WI38 (cell line): Measurements from ENCODE around the gene PFKM.
"Not testable (repeated sequence)": the region's sequence is repeated elsewhere in the genome, so short reads cannot be mapped to it uniquely, and the experiment has no call there.

ENCODE experiments used
- H3K4me3 ChIP-seq: 2 replicates; pipeline ENCODE4 v1.5.1; 2011; ENCODE audit warnings: low read depth, mild to moderate bottlenecking, control low read depth, low read length
- CTCF ChIP-seq: IDR thresholded peaks from 2 replicates; pipeline ENCODE4 v1.5.1; 2012; ENCODE audit warnings: low read depth, mild to moderate bottlenecking, control low read depth, low read length

Gene PFKM

GRCh38 chr12:48123169-48123568 lies 4.0 kb downstream of the PFKM start:
- no peak for TF ChIP-seq CTCF
- no peak overlapping the region for H3K4me3 ChIP-seq

GRCh38 chr12:48125542-48125941 lies 6.4 kb downstream of the PFKM start:
- not testable (repeated sequence) for H3K4me3 ChIP-seq

- H3K4me3 ChIP-seq = no peak overlapping the region
- no peak for TF ChIP-seq CTCF
Measured at GRCh38 chr12:48125985-48126384, 6.8 kb downstream of the PFKM start.

GRCh38 chr12:48126953-48127630 lies 7.9 kb downstream of the PFKM start:
- no peak overlapping the region for H3K4me3 ChIP-seq
- TF ChIP-seq CTCF = no peak

- no peak overlapping the region for H3K4me3 ChIP-seq
- TF ChIP-seq CTCF = no peak
Measured at GRCh38 chr12:48128800-48129199, 9.6 kb downstream of the PFKM start.

- H3K4me3 ChIP-seq = no peak overlapping the region
- TF ChIP-seq CTCF = no peak
Measured at GRCh38 chr12:48129376-48129775, 10.2 kb downstream of the PFKM start.

GRCh38 chr12:48131517-48131916 lies 12.4 kb downstream of the PFKM start:
- no peak for TF ChIP-seq CTCF

GRCh38 chr12:48132826-48133225 lies 13.7 kb downstream of the PFKM start:
- no peak overlapping the region for H3K4me3 ChIP-seq
- no peak for TF ChIP-seq CTCF

More at GRCh38 chr12:48131517-48131916, 12.4 kb downstream of the PFKM start:
- H3K4me3 ChIP-seq = no peak overlapping the region
